ENCODE data around the gene EHBP1L1. TPM values are rescaled to one million over a fixed set of nuclear protein-coding genes. Genes with fewer than 3 reads are reported as not detected.
A peak's percentile ranks its signal among the peaks of the same experiment; 100 is the strongest.

The EHBP1L1 gene
- polyA plus RNA-seq, 2 of the 4 experiments (the other 2 are of a cell fraction) = 11.6 to 43.8 TPM

DNA sequence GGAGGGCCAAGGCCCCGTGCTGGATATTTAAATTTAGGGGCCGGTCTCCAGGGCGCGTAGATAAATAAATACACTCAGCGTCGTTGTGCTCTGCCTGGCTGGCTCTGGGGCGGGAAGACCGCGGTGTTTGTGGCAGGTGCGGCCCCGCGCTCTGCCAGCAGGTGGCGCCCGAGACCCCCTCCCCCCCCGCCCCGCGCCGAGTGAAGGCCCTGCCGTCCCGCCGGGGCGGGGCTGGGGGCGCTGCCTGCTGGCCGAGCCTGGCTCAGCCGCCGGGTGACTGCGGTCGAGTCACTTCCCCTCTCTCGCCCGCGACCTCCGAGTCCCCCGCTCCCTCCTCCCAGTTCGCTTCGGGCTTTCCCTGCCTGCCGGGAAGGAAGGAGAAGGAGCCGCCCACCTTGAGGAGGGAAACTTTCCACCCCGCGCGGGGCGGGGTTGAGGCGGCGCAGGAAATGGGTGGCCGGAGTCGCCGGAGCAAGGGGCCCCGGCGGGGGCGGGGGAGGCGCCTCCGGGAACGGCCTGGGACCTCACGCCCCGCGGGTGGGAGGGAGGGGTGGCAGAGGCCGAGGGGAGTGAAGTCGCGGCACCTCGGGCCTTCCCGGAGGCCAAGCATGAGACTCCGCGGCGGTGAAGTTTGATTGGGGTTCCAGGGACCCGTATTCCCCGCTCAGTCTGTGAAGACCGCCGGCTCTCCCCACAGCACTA lies 1.6 kb upstream of the EHBP1L1 start (continued):
- TF ChIP-seq, protein P1, sequence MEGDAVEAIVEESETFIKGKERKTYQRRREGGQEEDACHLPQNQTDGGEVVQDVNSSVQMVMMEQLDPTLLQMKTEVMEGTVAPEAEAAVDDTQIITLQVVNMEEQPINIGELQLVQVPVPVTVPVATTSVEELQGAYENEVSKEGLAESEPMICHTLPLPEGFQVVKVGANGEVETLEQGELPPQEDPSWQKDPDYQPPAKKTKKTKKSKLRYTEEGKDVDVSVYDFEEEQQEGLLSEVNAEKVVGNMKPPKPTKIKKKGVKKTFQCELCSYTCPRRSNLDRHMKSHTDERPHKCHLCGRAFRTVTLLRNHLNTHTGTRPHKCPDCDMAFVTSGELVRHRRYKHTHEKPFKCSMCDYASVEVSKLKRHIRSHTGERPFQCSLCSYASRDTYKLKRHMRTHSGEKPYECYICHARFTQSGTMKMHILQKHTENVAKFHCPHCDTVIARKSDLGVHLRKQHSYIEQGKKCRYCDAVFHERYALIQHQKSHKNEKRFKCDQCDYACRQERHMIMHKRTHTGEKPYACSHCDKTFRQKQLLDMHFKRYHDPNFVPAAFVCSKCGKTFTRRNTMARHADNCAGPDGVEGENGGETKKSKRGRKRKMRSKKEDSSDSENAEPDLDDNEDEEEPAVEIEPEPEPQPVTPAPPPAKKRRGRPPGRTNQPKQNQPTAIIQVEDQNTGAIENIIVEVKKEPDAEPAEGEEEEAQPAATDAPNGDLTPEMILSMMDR (IDR thresholded peaks at IDR 0.05) = peak; percentile 96
- TF ChIP-seq JUN (IDR thresholded peaks at IDR 0.05) = peak in 1 of 2 experiments; percentile 79; a peak in 2 of 5 replicates

DNA sequence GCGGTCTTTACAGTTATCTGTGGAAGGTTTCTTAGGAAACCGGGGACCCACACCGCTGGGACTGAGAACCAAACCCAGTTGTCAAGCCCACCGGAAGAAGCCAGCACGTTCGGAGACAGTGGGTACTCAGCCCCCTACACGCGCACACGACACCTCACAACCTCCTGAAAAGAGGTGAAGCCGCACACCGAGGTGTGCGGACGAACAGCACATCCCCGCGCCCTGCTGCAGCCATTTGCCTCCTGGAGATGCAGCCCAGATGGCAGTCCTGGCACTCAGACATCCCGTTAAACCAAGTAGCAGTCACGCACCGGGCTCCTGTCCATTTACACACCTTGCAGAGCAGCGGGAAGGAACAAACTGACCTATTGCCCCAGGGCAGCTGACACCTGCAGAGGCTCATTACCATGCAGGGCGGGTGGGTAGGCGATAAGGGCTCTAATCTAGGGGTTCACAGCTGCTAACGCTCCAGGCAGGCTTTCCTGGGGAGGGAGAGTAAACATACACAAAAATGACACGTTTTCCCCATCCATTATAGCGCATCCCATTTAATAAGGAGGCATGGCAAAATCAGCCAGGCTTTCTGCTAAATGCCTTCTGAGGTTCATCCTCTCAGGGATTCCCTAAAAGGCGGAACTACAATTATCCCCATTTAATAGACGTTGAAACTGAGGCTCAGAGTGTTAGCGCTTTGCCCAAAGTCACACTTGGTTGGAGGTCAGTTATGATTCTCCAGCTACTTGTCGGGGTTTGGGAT lies 864 bp upstream of the EHBP1L1 start:
- Histone ChIP-seq H3K4me3 (peak overlapping the region; percentile 82), H3K27ac (peak overlapping the region; percentile 92 to 98), H3K4me2 (peak overlapping the region; percentile 97), H3K9me3 (no peaks in the 10 kb centered on the region), H3K4me1 (peaks cover 57% of the 10 kb centered on the region)
- ChIA-PET POLR2A (no interaction called here), CTCF (interaction anchor here (0.6 to 6.6 kb wide), 8 partner anchors 13 to 58 kb away, joined by 3 to 58 read pairs (median 5); partner anchors contain the start of gene KCNK7)
- peak; percentile 99 for TF ChIP-seq KDM1A (IDR thresholded peaks at IDR 0.05; ENCODE audit: low read depth)
- TF ChIP-seq GATA3 (IDR thresholded peaks at IDR 0.05; ENCODE audit: borderline replicate concordance) = 0 out of 2 replicates have a peak, but pooled peaks have one; percentile 14
- TF ChIP-seq, protein P1 (IDR thresholded peaks at IDR 0.05) = no peak
- 0 out of 5 replicates have a peak, but pooled peaks of 1 of the 2 experiments have one; percentile 0 for TF ChIP-seq JUN (IDR thresholded peaks at IDR 0.05)
- TF ChIP-seq NFE2L2 (conservative IDR thresholded peaks at IDR 0.05; ENCODE audit: low read length) = no peak
- TF ChIP-seq HDAC2 (IDR thresholded peaks at IDR 0.05) = peak; percentile 97
- no peak for ATAC-seq
- FAIRE-seq = no peak
- no peak for DNase-seq (ENCODE audit: low read depth in 1 of 2, low spot score in 1 of 2)
- 38% methylated on average over 25 of the region's 28 CpGs for WGBS (ENCODE audit: missing lambda C conversion rate)

DNA sequence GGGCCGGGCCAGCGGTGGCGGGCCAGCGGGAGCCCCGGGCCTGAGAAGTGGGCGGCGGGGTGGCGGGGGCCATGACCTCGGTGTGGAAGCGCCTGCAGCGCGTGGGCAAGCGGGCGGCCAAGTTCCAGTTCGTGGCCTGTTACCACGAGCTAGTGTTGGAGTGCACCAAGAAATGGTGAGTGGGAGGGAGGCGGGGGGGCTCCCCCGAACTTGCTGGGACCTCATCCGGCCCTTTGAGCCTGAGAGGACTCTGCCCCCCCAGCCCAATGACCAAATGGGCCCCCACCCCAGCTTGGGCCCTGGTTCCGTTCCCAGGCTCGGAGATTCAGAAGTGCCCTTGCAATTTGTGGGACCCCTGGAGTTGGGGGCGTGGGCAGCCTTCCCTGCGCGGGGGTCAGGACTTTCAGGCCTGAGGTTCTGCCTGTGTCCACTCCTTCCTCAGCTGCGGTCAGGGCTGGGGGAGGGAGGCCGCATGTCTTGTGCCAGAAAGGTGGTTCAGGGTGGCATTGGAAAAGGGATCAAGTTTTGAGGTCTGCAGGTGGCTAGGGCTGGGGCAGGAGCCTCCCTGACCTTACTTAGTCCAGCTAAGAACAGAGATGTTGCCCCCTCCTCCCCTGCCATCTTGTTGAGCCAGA lies 496 bp downstream of the EHBP1L1 start:
- POLR2A ChIA-PET = interaction anchor here (1.0 kb wide), 1 partner anchor 10 kb away, joined by 3 read pairs; no protein-coding TSS in a partner anchor
- Histone ChIP-seq H3K27ac (peak overlapping the region; percentile 92 to 98), H3K4me1 (peaks cover 53% of the 10 kb centered on the region), H3K4me3 (peak overlapping the region; percentile 82), H3K9me3 (no peaks in the 10 kb centered on the region), H3K4me2 (peak overlapping the region; percentile 97)
- DNase-seq (ENCODE audit: low read depth in 1 of 2, low spot score in 1 of 2) (no peak), ATAC-seq (0 out of 6 replicates have a peak, but pooled peaks of 1 of the 2 experiments have one; percentile 0), FAIRE-seq (no peak)
- 7% methylated on average over 17 of the region's 26 CpGs for WGBS (ENCODE audit: missing lambda C conversion rate)
- CTCF ChIA-PET = interaction anchor here (0.8 to 6.6 kb wide), 6 partner anchors 12 to 35 kb away, joined by 4 to 58 read pairs (median 16); partner anchors contain the start of gene KCNK7
- TF ChIP-seq CBX2 (IDR thresholded peaks at IDR 0.05; ENCODE audit: borderline replicate concordance, low read depth) (no peak), RFX5 (IDR thresholded peaks at IDR 0.05) (no peak), ZC3H11A (IDR thresholded peaks at IDR 0.05) (no peak), SREBF2 (IDR thresholded peaks at IDR 0.05) (no peak), KDM1A (IDR thresholded peaks at IDR 0.05; ENCODE audit: low read depth) (no peak), POLR2AphosphoS2 (conservative IDR thresholded peaks at IDR 0.05; ENCODE audit: low read length) (no peak), RCOR1 (IDR thresholded peaks at IDR 0.05; ENCODE audit: low read depth, low read length) (no peak), JUN (IDR thresholded peaks at IDR 0.05) (0 out of 5 replicates have a peak, but pooled peaks of 1 of the 2 experiments have one; percentile 25)
- TF ChIP-seq, protein P2, sequence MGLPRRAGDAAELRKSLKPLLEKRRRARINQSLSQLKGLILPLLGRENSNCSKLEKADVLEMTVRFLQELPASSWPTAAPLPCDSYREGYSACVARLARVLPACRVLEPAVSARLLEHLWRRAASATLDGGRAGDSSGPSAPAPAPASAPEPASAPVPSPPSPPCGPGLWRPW (IDR thresholded peaks at IDR 0.05) = no peak

Data from A549 (cell line).